LHCN-M2 (cell line): ENCODE measurements around the gene NDRG2. TPM values are rescaled to one million over a fixed set of nuclear protein-coding genes. Genes with fewer than 3 reads are reported as not detected.

Source experiments
- DNase-seq: peaks from one replicate; pipeline ENCODE4 v3.0.0-alpha.2; 2012; ENCODE audit warnings: low read depth
- total RNA-seq: library from RNA; depleted of rRNA; stranded (reverse); fragments of >200 nt; gene quantifications from 2 replicates; pipeline ENCODE4 v1.2.3, GENCODE V29; 2014; rRNA removed

NDRG2 gene
- total RNA-seq, 1 experiment from 2014 or later = 0.86 TPM

DNA sequence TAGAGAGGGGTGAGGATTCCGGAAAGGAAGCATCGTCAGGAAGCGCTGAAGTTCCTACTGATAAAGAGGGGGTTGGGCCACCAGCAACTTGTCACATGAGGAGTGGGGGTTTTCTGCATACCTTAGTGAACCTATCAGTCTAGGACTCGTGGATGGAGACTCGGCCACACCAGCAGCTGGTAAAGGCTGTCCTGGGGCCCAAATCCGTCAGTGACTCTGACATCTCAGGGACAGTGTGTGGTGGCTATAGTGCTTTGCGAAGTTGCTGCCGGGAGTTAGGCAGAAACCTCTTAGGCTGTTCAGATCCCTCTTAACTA is 53.2 kb downstream of the NDRG2 start:
- DNase-seq = no peak

GRCh38 chr14:20970983-20971704 is 53.7 kb downstream of the NDRG2 start:
- peak; percentile 78 for DNase-seq

DNA sequence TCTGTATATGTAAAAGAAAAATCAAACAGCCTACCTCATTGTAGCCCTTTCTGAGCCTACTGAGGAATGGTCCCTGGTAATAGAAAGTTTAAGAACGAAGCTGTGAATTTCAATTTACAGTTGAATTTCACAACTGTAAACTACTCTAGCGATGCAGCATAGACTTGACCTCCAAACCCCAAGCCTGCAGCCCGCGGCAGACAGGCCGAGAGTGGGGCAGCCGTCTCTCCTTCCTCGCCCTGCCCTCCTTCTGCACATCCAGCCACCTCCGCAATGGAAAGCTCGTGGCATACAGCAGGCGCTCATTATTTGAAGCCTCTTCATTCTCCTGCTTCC is 54.2 kb downstream of the NDRG2 start:
- DNase-seq = no peak

DNA sequence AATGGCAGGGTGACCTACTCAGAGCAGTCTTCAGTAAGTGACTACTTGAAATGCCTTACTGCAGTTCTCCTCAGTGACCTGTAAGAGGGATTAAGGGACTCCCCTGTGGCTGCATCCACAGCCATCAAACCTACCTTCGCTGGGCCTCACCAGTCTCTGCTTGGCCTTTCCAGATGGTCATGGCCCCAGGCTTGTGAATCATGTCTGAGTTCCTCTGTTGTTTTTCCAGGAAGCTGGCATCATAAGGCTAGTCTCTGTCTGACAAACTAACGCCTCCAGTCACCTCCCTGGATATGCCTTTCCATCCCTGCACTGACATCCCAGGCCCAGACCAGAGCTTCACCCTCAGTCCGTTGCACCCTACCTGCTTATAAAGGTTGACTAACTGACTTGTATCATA is 55.5 kb downstream of the NDRG2 start:
- no peak for DNase-seq

Other genes starting within 250 kb of the NDRG2 start
- not detected in 2 replicates for gene RNASE6, start 243.8 kb downstream of the NDRG2 start, total RNA-seq
- not detected in 2 replicates for gene RNASE1, start 222.2 kb downstream of the NDRG2 start, total RNA-seq
- gene RNASE3, start 133.7 kb downstream of the NDRG2 start, total RNA-seq = not detected in 2 replicates
- not detected in 2 replicates for gene RNASE2, start 69.6 kb downstream of the NDRG2 start, total RNA-seq
- 85.4 and 90.3 TPM in 2 replicates for gene METTL17, start 35.1 kb downstream of the NDRG2 start, total RNA-seq
- gene SLC39A2, start 25.8 kb downstream of the NDRG2 start, total RNA-seq = not detected in 2 replicates
- gene TPPP2, start 5.2 kb upstream of the NDRG2 start, total RNA-seq = not detected in 2 replicates
- gene RNASE13, start 9.7 kb upstream of the NDRG2 start, total RNA-seq = not detected in 2 replicates
- gene RNASE7, start 17.3 kb upstream of the NDRG2 start, total RNA-seq = not detected in 2 replicates
- not detected in 2 replicates for gene RNASE8, start 32.8 kb upstream of the NDRG2 start, total RNA-seq
- gene ARHGEF40, start 45.2 kb upstream of the NDRG2 start, total RNA-seq = 42.0 and 43.9 TPM in 2 replicates
- 18.3 and 19.1 TPM in 2 replicates for gene ZNF219, start 73.6 kb upstream of the NDRG2 start, total RNA-seq
- gene TMEM253, start 76.0 kb upstream of the NDRG2 start, total RNA-seq = 0.13 TPM in 1 of 2 replicates, not detected in the other
- gene OR5AU1, start 131.0 kb upstream of the NDRG2 start, total RNA-seq = not detected in 2 replicates
- gene HNRNPC, start 244.4 kb upstream of the NDRG2 start, total RNA-seq = 877 and 1,010 TPM in 2 replicates